ENCODE results near the gene NR4A1.

NR4A1 gene

DNA sequence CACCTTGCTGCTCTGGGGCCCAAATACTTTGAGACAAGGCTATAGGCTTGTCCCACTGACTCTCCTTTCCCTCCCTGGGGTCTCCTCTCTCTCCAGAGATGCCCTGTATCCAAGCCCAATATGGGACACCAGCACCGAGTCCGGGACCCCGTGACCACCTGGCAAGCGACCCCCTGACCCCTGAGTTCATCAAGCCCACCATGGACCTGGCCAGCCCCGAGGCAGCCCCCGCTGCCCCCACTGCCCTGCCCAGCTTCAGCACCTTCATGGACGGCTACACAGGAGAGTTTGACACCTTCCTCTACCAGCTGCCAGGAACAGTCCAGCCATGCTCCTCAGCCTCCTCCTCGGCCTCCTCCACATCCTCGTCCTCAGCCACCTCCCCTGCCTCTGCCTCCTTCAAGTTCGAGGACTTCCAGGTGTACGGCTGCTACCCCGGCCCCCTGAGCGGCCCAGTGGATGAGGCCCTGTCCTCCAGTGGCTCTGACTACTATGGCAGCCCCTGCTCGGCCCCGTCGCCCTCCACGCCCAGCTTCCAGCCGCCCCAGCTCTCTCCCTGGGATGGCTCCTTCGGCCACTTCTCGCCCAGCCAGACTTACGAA, 3.1 kb downstream of the NR4A1 start:
- DNase-seq (ENCODE audit: low spot score), result no peak
- TF ChIP-seq, protein P1, sequence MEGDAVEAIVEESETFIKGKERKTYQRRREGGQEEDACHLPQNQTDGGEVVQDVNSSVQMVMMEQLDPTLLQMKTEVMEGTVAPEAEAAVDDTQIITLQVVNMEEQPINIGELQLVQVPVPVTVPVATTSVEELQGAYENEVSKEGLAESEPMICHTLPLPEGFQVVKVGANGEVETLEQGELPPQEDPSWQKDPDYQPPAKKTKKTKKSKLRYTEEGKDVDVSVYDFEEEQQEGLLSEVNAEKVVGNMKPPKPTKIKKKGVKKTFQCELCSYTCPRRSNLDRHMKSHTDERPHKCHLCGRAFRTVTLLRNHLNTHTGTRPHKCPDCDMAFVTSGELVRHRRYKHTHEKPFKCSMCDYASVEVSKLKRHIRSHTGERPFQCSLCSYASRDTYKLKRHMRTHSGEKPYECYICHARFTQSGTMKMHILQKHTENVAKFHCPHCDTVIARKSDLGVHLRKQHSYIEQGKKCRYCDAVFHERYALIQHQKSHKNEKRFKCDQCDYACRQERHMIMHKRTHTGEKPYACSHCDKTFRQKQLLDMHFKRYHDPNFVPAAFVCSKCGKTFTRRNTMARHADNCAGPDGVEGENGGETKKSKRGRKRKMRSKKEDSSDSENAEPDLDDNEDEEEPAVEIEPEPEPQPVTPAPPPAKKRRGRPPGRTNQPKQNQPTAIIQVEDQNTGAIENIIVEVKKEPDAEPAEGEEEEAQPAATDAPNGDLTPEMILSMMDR (IDR thresholded peaks at IDR 0.05; ENCODE audit: borderline replicate concordance, control extremely low read depth, extremely low read depth, insufficient read depth, missing control alignments), result no peak
- in situ Hi-C loops (cut with MboI; ENCODE audit: low sequenced_read_pairs, unreplicated experiment), result no loop called here

- in situ Hi-C loops (cut with MboI; ENCODE audit: low sequenced_read_pairs, unreplicated experiment), result no loop called here
- TF ChIP-seq, protein P1 (IDR thresholded peaks at IDR 0.05; ENCODE audit: borderline replicate concordance, control extremely low read depth, extremely low read depth, insufficient read depth, missing control alignments), result no peak
- DNase-seq (ENCODE audit: low spot score), result no peak
These were observed 3.8 kb downstream of the NR4A1 start for GRCh38 chr12:52054833-52055730.

DNA sequence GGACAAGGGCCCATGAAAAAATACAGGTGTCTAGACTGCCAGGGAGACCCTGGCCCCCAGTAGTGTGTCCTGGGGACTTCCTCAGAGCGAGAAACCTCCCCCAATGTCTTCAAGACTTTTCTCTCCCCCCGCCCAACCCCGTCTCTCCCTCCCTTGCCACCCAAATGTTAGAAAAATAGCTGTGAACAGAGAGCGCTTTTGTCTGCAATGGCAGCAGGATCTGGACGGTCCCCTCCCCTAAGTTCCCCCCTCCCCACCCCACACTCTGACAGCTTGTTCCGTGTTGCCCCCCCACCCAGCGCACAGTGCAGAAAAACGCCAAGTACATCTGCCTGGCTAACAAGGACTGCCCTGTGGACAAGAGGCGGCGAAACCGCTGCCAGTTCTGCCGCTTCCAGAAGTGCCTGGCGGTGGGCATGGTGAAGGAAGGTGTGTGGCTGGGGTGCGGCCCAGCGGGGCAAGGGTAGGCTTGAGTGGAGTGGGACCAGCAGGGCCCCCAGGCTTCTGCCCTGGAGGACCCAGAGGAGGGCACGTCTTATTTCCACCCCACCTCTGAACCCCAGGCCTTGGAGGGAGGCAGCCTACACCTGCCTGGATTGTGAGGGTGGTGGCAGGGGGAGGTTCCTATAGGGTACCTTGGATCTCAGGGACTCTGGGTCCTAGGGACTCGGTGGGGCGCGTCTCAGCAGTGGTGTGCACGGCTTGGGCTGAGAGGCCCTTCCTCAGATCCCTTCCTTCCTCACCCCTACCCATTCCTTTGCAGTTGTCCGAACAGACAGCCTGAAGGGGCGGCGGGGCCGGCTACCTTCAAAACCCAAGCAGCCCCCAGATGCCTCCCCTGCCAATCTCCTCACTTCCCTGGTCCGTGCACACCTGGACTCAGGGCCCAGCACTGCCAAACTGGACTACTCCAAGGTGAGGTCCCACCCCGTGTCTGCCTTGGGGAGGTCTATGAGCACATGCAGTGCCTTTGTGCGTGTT, 4.8 kb downstream of the NR4A1 start:
- in situ Hi-C loops (cut with MboI; ENCODE audit: low sequenced_read_pairs, unreplicated experiment), result no loop called here
- no peak for DNase-seq (ENCODE audit: low spot score)
- TF ChIP-seq, protein P1 (IDR thresholded peaks at IDR 0.05; ENCODE audit: borderline replicate concordance, control extremely low read depth, extremely low read depth, insufficient read depth, missing control alignments), result no peak

GRCh38 chr12:52056801-52057637, 5.8 kb downstream of the NR4A1 start:
- in situ Hi-C loops (cut with MboI; ENCODE audit: low sequenced_read_pairs, unreplicated experiment), result no loop called here
- DNase-seq (ENCODE audit: low spot score), result no peak
- TF ChIP-seq, protein P1 (IDR thresholded peaks at IDR 0.05; ENCODE audit: borderline replicate concordance, control extremely low read depth, extremely low read depth, insufficient read depth, missing control alignments), result no peak

DNA sequence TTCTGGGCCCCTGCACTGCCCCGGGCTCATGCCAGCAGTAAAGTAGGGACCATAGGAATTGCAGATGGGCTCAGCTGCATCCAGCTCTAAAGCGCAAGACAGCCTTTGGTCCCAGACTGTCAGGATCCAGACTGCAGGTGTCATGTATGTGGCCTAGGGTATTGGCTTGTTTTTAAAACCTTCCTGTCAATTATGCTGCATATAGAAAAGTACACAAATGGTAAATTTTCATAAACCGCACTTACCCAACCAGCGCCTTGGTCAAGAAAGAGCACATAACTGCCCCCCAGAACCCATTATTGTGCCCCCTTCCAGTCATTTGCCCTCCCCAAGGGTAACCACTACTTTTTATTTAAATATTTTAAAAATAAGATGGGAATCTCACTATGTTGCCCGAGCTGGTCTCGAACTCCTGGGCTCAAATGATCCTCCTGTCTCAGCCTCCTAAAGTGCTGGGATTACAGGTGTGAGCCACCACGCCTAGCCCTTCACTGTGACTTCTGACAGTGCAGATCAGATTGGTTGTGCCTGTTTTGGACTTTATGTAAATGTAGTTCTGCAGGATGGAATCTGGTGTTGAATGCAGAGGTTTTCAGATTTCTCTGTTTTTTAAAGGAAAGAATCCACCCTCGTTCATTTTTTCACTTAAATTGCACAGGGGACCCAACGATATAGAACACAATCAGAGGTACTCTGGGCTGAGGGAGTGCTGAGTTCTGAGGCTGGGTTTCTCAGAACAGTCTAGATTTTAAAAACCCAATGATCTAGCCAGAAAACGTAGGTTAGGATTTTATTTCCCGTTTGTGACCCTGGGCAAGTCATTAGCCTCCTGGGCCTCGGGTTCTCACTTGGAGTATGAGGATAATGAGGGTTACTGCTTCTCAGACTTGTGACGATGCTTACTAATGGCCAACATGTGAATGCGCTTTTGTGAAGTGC, 6.7 kb downstream of the NR4A1 start:
- no peak for DNase-seq (ENCODE audit: low spot score)
- TF ChIP-seq, protein P1 (IDR thresholded peaks at IDR 0.05; ENCODE audit: borderline replicate concordance, control extremely low read depth, extremely low read depth, insufficient read depth, missing control alignments), result no peak
- in situ Hi-C loops (cut with MboI; ENCODE audit: low sequenced_read_pairs, unreplicated experiment), result no loop called here

All from GM13976 (cell line).